ENCODE measurements around the gene INTS13. TPM values are rescaled to one million over a fixed set of nuclear protein-coding genes. Genes with fewer than 3 reads are reported as not detected.
"Not testable (repeated sequence)": the region's sequence is repeated elsewhere in the genome, so short reads cannot be mapped to it uniquely, and the experiment has no call there.

INTS13 gene
- total and polyA plus RNA-seq, 2 experiments from 2014 or later, result 18.9 to 21.0 TPM

DNA sequence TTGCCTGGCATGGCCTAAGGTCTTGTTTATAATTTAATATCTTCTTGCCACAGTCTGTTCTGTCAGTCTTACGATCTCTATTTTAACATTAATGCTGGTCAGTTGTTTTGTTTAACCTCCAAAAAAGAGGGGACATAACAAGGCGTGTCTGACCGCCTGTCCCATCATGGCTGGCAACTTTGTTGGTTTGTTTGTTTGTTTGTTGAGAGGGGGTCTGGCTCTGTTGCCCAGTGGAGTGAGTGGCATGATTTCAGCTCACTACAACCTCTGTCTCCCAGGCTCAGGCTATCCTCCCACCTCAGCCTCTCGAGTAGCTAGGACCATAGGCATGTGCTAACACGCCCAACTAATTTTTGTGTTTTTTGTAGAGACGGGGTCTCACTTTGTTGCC, 68.7 kb downstream of the INTS13 start:
- Histone ChIP-seq H3K27me3 (no peaks in the 10 kb centered on the region), H3K9me3 (ENCODE audit: low read depth) (no peaks in the 10 kb centered on the region), H3K36me3 (no peaks in the 10 kb centered on the region), H3K4me3 (no peak overlapping the region), H3K4me1 (ENCODE audit: low read depth) (no peaks in the 10 kb centered on the region), H3K27ac (no peak overlapping the region)
- TF ChIP-seq, protein P1, sequence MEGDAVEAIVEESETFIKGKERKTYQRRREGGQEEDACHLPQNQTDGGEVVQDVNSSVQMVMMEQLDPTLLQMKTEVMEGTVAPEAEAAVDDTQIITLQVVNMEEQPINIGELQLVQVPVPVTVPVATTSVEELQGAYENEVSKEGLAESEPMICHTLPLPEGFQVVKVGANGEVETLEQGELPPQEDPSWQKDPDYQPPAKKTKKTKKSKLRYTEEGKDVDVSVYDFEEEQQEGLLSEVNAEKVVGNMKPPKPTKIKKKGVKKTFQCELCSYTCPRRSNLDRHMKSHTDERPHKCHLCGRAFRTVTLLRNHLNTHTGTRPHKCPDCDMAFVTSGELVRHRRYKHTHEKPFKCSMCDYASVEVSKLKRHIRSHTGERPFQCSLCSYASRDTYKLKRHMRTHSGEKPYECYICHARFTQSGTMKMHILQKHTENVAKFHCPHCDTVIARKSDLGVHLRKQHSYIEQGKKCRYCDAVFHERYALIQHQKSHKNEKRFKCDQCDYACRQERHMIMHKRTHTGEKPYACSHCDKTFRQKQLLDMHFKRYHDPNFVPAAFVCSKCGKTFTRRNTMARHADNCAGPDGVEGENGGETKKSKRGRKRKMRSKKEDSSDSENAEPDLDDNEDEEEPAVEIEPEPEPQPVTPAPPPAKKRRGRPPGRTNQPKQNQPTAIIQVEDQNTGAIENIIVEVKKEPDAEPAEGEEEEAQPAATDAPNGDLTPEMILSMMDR (IDR thresholded peaks at IDR 0.05; ENCODE audit: low read depth, low read length), result no peak
- no peak for DNase-seq (ENCODE audit: low read depth in 1 of 2, low spot score in 1 of 2)

DNA sequence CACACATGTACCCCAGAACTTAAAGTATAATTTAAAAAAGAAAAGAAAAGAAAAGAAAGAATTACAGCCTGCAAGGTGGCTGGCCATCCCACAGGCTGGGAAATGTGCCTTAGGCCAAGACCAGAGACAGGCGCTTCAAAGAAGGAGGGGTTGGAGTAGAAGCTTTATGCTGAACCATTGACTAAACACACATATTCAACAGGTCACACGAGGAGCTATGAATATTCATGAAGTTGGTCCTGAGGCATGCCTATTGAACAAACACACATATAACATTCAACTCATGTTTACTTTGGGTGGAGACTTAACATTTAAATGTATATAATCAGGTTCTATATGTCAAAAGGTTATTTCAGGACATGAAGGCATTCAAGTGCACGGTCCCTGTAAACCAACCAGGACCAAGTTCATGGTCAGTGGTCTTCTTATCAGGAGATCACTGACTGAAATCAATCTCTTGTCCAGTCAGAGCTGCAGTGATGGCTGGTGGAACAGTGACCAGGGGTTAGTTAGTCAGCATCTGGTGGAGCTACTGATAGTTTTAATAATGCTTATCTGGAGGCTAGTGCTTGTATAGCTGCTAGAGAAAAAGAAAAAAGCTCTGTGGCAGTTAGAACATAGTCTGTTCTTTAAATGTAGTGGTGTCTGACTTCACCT, 69.2 kb downstream of the INTS13 start:
- Histone ChIP-seq H3K4me1 (ENCODE audit: low read depth) (no peaks in the 10 kb centered on the region), H3K27ac (no peak overlapping the region), H3K4me3 (no peak overlapping the region), H3K9me3 (ENCODE audit: low read depth) (no peaks in the 10 kb centered on the region), H3K27me3 (no peaks in the 10 kb centered on the region), H3K36me3 (no peaks in the 10 kb centered on the region)
- no peak for DNase-seq (ENCODE audit: low read depth in 1 of 2, low spot score in 1 of 2)
- TF ChIP-seq, protein P1 (IDR thresholded peaks at IDR 0.05; ENCODE audit: low read depth, low read length), result no peak

DNA sequence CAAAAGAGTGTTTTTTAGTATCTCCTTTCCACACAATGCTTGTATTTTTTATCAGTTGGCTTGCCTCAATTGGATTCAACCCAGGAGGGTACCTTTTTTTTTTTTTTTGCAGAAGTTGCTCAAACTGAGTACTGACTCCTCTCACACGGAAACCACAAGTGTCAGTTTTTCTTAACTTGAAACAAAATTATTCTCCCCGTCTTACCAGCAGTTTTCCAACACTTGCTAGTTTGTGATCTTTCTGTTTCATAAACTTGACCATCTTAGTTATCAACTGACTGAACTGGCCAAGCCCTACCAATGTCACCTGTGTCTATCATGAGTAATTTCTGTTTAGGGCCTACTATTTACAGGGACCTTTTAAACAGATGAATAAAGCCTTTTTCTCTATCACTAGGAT, 70.7 kb downstream of the INTS13 start:
- Histone ChIP-seq H3K27me3 (no peaks in the 10 kb centered on the region), H3K36me3 (no peaks in the 10 kb centered on the region), H3K4me3 (no peak overlapping the region), H3K4me1 (ENCODE audit: low read depth) (no peaks in the 10 kb centered on the region), H3K27ac (no peak overlapping the region), H3K9me3 (ENCODE audit: low read depth) (no peaks in the 10 kb centered on the region)
- peak in 1 of 2 donors; percentile 37 for DNase-seq (ENCODE audit: low read depth in 1 of 2, low spot score in 1 of 2)
- TF ChIP-seq, protein P1 (IDR thresholded peaks at IDR 0.05; ENCODE audit: low read depth, low read length), result no peak

DNA sequence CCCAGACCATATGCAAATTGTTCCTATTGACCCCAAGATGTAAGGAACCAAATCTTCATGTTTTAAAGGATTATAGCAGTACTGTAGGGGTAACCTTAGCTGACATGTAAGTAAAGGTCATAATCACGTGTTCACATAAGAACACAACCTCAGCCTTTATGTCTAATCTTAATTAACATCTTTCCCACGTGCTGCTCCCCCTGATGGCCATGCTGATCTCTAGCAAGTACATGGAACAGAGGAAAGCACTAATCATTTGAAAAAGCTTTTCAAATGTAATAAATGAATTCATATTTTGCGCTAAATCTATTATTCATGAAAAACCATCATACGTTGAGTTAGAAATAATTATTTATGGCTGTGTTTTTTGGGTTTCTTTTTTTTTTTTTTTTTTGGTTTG, 74.3 kb downstream of the INTS13 start:
- no peak overlapping the region for H3K27ac ChIP-seq
- no peaks in the 10 kb centered on the region for H3K36me3 ChIP-seq
- H3K4me1 ChIP-seq (ENCODE audit: low read depth), result no peaks in the 10 kb centered on the region
- TF ChIP-seq, protein P1 (IDR thresholded peaks at IDR 0.05; ENCODE audit: low read depth, low read length), result peak; percentile 31
- no peak overlapping the region for H3K4me3 ChIP-seq
- no peaks in the 10 kb centered on the region for H3K9me3 ChIP-seq (ENCODE audit: low read depth)
- DNase-seq (ENCODE audit: low read depth in 1 of 2, low spot score in 1 of 2), result peak in 1 of 2 donors; percentile 8
- H3K27me3 ChIP-seq, result no peaks in the 10 kb centered on the region

DNA sequence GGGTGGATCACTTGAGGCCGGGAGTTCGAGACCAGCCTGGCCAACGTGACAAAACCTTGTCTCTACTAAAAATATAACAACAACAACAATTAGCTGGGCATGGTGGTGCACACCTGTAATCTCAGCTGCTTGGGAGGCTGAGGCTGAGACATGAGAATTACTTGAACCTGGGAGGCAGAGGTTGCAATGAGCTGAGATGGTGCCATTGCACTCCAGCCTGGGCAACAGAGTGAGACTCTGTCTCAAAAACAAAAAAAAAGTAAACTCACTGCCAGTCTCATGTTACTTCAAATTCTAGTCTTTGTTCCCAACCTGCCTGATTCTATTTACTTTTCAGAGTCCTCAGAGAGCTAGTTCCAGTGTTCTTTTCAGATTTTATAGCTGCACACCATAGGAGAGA, 75.0 kb downstream of the INTS13 start:
- not testable (repeated sequence) for H3K36me3 ChIP-seq; H3K27me3 ChIP-seq; H3K4me3 ChIP-seq; DNase-seq (ENCODE audit: low read depth in 1 of 2, low spot score in 1 of 2); H3K9me3 ChIP-seq (ENCODE audit: low read depth); H3K4me1 ChIP-seq (ENCODE audit: low read depth); H3K27ac ChIP-seq

DNA sequence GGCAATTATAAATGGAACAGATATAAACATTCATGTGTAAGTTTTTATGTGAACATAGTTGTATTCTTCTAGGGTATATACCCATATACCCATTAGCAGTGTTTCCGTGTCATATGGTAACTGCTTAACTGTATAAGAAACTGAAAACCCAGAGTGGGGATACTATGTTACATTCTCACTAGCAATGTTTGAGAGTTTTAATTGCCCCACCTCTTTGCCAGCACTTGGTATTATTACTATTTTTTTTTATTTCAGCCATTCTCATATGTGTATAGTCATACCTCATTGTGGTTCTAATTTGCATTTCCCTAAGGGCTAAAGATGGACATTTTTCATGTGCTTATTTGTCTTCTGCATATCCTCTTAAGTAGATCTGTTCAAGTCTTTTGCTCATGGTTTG, 76.1 kb downstream of the INTS13 start:
- DNase-seq (ENCODE audit: low read depth in 1 of 2, low spot score in 1 of 2), result no peak
- no peaks in the 10 kb centered on the region for H3K4me1 ChIP-seq (ENCODE audit: low read depth)
- no peaks in the 10 kb centered on the region for H3K36me3 ChIP-seq

More for the DNA sequence above, 76.1 kb downstream of the INTS13 start:
- Histone ChIP-seq H3K27me3 (no peaks in the 10 kb centered on the region), H3K4me3 (no peak overlapping the region), H3K9me3 (ENCODE audit: low read depth) (no peaks in the 10 kb centered on the region), H3K27ac (no peak overlapping the region)
- TF ChIP-seq, protein P1 (IDR thresholded peaks at IDR 0.05; ENCODE audit: low read depth, low read length), result no peak

Measured in cardiac muscle cell (in vitro differentiated cells and primary cell).